ENCODE measurements around the gene OR10J5.

DNA sequence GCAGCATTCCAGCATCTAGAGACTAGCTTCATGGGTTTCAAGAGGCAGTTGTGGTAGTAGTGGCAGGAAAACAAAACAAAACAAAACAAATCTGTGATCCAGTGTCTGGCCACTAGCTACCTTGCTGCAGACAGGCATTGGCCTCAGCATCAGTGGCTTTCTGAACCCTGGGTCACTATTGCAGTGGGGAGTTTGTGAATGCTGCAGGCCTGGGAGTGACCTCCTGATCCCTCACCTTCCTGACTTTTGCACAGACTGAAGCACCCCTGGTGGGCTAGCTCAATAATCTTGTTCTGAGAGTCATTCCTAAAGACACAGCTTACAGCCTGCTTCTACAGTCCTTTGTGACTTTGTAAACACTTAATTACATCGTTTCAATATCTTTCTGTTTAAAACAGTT, 26.9 kb upstream of the OR10J5 start:
- TF ChIP-seq, protein P1, sequence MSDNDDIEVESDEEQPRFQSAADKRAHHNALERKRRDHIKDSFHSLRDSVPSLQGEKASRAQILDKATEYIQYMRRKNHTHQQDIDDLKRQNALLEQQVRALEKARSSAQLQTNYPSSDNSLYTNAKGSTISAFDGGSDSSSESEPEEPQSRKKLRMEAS (IDR thresholded peaks at IDR 0.05), result no peak
- no peak for TF ChIP-seq EP300 (IDR thresholded peaks at IDR 0.05; ENCODE audit: borderline replicate concordance)
- TF ChIP-seq NFIC (IDR thresholded peaks at IDR 0.05), result no peak
- TF ChIP-seq EGR1 (IDR thresholded peaks at IDR 0.05), result no peak
- TF ChIP-seq, protein P2, sequence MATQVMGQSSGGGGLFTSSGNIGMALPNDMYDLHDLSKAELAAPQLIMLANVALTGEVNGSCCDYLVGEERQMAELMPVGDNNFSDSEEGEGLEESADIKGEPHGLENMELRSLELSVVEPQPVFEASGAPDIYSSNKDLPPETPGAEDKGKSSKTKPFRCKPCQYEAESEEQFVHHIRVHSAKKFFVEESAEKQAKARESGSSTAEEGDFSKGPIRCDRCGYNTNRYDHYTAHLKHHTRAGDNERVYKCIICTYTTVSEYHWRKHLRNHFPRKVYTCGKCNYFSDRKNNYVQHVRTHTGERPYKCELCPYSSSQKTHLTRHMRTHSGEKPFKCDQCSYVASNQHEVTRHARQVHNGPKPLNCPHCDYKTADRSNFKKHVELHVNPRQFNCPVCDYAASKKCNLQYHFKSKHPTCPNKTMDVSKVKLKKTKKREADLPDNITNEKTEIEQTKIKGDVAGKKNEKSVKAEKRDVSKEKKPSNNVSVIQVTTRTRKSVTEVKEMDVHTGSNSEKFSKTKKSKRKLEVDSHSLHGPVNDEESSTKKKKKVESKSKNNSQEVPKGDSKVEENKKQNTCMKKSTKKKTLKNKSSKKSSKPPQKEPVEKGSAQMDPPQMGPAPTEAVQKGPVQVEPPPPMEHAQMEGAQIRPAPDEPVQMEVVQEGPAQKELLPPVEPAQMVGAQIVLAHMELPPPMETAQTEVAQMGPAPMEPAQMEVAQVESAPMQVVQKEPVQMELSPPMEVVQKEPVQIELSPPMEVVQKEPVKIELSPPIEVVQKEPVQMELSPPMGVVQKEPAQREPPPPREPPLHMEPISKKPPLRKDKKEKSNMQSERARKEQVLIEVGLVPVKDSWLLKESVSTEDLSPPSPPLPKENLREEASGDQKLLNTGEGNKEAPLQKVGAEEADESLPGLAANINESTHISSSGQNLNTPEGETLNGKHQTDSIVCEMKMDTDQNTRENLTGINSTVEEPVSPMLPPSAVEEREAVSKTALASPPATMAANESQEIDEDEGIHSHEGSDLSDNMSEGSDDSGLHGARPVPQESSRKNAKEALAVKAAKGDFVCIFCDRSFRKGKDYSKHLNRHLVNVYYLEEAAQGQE (IDR thresholded peaks at IDR 0.05; ENCODE audit: low read depth), result no peak
- no peak for TF ChIP-seq TCF12 (IDR thresholded peaks at IDR 0.05; ENCODE audit: low read depth)
- TF ChIP-seq YY1 (IDR thresholded peaks at IDR 0.05; ENCODE audit: low read depth), result no peak
- TF ChIP-seq RAD21 (IDR thresholded peaks at IDR 0.05; ENCODE audit: low read depth), result no peak
- TF ChIP-seq CEBPB (IDR thresholded peaks at IDR 0.05), result no peak
- no peak for TF ChIP-seq FOXM1 (IDR thresholded peaks at IDR 0.05; ENCODE audit: borderline replicate concordance, low read depth)
- TF ChIP-seq, protein P3, sequence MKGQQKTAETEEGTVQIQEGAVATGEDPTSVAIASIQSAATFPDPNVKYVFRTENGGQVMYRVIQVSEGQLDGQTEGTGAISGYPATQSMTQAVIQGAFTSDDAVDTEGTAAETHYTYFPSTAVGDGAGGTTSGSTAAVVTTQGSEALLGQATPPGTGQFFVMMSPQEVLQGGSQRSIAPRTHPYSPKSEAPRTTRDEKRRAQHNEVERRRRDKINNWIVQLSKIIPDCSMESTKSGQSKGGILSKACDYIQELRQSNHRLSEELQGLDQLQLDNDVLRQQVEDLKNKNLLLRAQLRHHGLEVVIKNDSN (IDR thresholded peaks at IDR 0.05), result no peak
- no peak for TF ChIP-seq TEAD4 (IDR thresholded peaks at IDR 0.05)
